Right lobe of liver (tissue), 6 donors: ENCODE results near the gene SCG2. TPM values are rescaled to one million over a fixed set of nuclear protein-coding genes. Genes with fewer than 3 reads are reported as not detected.

ENCODE experiments used
- ATAC-seq, 4 donors: fragments of 200-7000 bp; cut with Tn5 transposase; one replicate each; pipeline ENCODE4 v1.9.1; 2020; ENCODE audit warnings: mild to moderate bottlenecking in 4 of 4, moderate library complexity in 4 of 4
- DNase-seq, 3 donors: peaks; one replicate each; pipeline ENCODE4 v3.0.0-alpha.2; 2020
- H3K27ac ChIP-seq, 3 donors: fragments of 200-600 bp; one replicate each; pipeline ENCODE4 v1.8.0; 2022
- H3K27me3 ChIP-seq, 2 donors: fragments of 200-600 bp; one replicate each; pipeline ENCODE4 v1.8.0; 2022
- H3K36me3 ChIP-seq, 4 donors: fragments of 200-600 bp; sonication (generic) in 1 of 4; one replicate each; pipeline versions ENCODE4 v1.5.1 to v1.8.0; 2017 to 2022; ENCODE audit warnings: control low read depth in 1 of 4
- H3K4me1 ChIP-seq, 4 donors: fragments of 200-600 bp; sonication (generic) in 1 of 4; one replicate each; pipeline versions ENCODE4 v1.5.1 to v1.8.0; 2017 to 2022; ENCODE audit warnings: control low read depth in 1 of 4
- H3K4me3 ChIP-seq, 3 donors: fragments of 200-600 bp; one replicate each; pipeline ENCODE4 v1.8.0; 2022
- H3K9me3 ChIP-seq, 4 donors: fragments of 200-600 bp; sonication (generic) in 1 of 4; one replicate each; pipeline versions ENCODE4 v1.5.1 to v1.8.0; 2017 to 2022; ENCODE audit warnings: control low read depth in 1 of 4
- CTCF ChIP-seq, 4 donors: fragments of 200-600 bp in 3 of 4; fragments of 450-650 bp in 1 of 4; IDR thresholded peaks; one replicate each; pipeline versions ENCODE4 v1.5.1 to v1.8.0; 2016 to 2022; ENCODE audit warnings: antibody characterized with exemption in 4 of 4, mild to moderate bottlenecking in 2 of 4
- POLR2A ChIP-seq: fragments of 450-650 bp; IDR thresholded peaks from one replicate; pipeline ENCODE4 v1.6.1; 2017; ENCODE audit warnings: antibody characterized with exemption, mild to moderate bottlenecking
- WGBS: methylation state at CpG from one replicate; pipeline ENCODE4 v1.1.6; 2018; ENCODE audit warnings: low coverage, low lambda C conversion rate; ENCODE audit not compliant: insufficient coverage; ENCODE audit errors: missing lambda C conversion rate; 5-methylcytosine and 5-hydroxymethylcytosine counted together
- intact Hi-C, 2 donors: fragments of 100-400 bp; cut with DNase I; formaldehyde crosslinking; loops; one replicate each; pipeline versions ENCODE4 v1.11.2 to v1.14.1; 2022
- total RNA-seq, 6 experiments: library from RNA; depleted of rRNA in 2 of 6; stranded (reverse); fragments of >200 nt in 2 of 6; fragmentation: NEBNext Ultra II Directional in 3 of 6; extraction: Animal tissue kit (Norgen Biotek cat#: 25700) in 3 of 6; gene quantifications; one replicate each; pipeline versions ENCODE4 v1.1.0 to v1.2.4, GENCODE V29; 2016 to 2023
- donor health status: DM: no; HTN: yes; CAD: no.
- donor health status: DM: no; HTN: no; CAD: no.
- donor health status: DM: no; HTN: no; CAD: no.
- donor health status: DM: no; HTN: yes; CAD: no.
- donor health status: DM: no; HTN: yes; CAD: no.

SCG2 gene
- total RNA-seq, 6 experiments from 2014 or later = not detected

GRCh38 chr2:223566396-223566795 is 35.8 kb downstream of the SCG2 start:
- Histone ChIP-seq H3K4me1 (no peaks in the 10 kb centered on the region), H3K36me3 (no peaks in the 10 kb centered on the region), H3K27ac (no peak overlapping the region), H3K4me3 (no peak overlapping the region), H3K9me3 (no peaks in the 10 kb centered on the region), H3K27me3 (no peaks in the 10 kb centered on the region)
- ATAC-seq (no peak), DNase-seq (no peak)
- no peak for TF ChIP-seq CTCF (IDR thresholded peaks at IDR 0.05)
- no peak for TF ChIP-seq POLR2A
- 50% methylated on average over 1 of the region's 1 CpG for WGBS
- intact Hi-C loops = no loop called here

GRCh38 chr2:223563462-223563861 is 38.7 kb downstream of the SCG2 start:
- H3K4me3 ChIP-seq = no peak overlapping the region
- no peak for TF ChIP-seq POLR2A
- TF ChIP-seq CTCF (IDR thresholded peaks at IDR 0.05) = peak in 1 of 4 donors; percentile 10
- H3K4me1 ChIP-seq = no peaks in the 10 kb centered on the region
- H3K9me3 ChIP-seq = no peaks in the 10 kb centered on the region
- intact Hi-C loops = no loop called here
- H3K27ac ChIP-seq = no peak overlapping the region
- no peaks in the 10 kb centered on the region for H3K27me3 ChIP-seq
- H3K36me3 ChIP-seq = no peaks in the 10 kb centered on the region
- DNase-seq (no peak), ATAC-seq (peak in 2 of 4 donors; percentile 22 to 99)

GRCh38 chr2:223562078-223562477 is 40.1 kb downstream of the SCG2 start:
- whole genome bisulfite sequencing = 44% methylated on average over 2 of the region's 2 CpGs
- Histone ChIP-seq H3K4me1 (no peaks in the 10 kb centered on the region), H3K27ac (no peak overlapping the region), H3K36me3 (no peaks in the 10 kb centered on the region), H3K9me3 (no peaks in the 10 kb centered on the region), H3K4me3 (no peak overlapping the region), H3K27me3 (no peaks in the 10 kb centered on the region)
- intact Hi-C loops = no loop called here
- DNase-seq (no peak), ATAC-seq (no peak)
- TF ChIP-seq POLR2A (no peak), CTCF (IDR thresholded peaks at IDR 0.05) (no peak)

- no peaks in the 10 kb centered on the region for H3K4me1 ChIP-seq
- TF ChIP-seq CTCF (IDR thresholded peaks at IDR 0.05) = no peak
- TF ChIP-seq POLR2A = no peak
- ATAC-seq (no peak), DNase-seq (no peak)
- H3K9me3 ChIP-seq = no peaks in the 10 kb centered on the region
- no peaks in the 10 kb centered on the region for H3K27me3 ChIP-seq
- H3K4me3 ChIP-seq = no peak overlapping the region
- no peaks in the 10 kb centered on the region for H3K36me3 ChIP-seq
- H3K27ac ChIP-seq = no peak overlapping the region
- WGBS = 59% methylated on average over 7 of the region's 7 CpGs
- intact Hi-C loops = no loop called here
Measured at GRCh38 chr2:223560749-223561435, 41.3 kb downstream of the SCG2 start.

- Histone ChIP-seq H3K27me3 (no peaks in the 10 kb centered on the region), H3K9me3 (no peaks in the 10 kb centered on the region), H3K27ac (no peak overlapping the region), H3K4me3 (no peak overlapping the region), H3K4me1 (no peaks in the 10 kb centered on the region), H3K36me3 (no peaks in the 10 kb centered on the region)
- TF ChIP-seq POLR2A = no peak
- no peak for TF ChIP-seq CTCF (IDR thresholded peaks at IDR 0.05)
- DNase-seq (no peak), ATAC-seq (no peak)
- WGBS = 14% methylated on average over 1 of the region's 1 CpG
- intact Hi-C loops = no loop called here
Measured at GRCh38 chr2:223558970-223559369, 43.2 kb downstream of the SCG2 start.
